Smooth muscle cell (in vitro differentiated cells): ENCODE measurements around the gene SLC25A27. TPM values are rescaled to one million over a fixed set of nuclear protein-coding genes. Genes with fewer than 3 reads are reported as not detected.

Source experiments
- DNase-seq: peaks from one replicate; lab custom pipeline; 2025; ENCODE audit not compliant: unreplicated experiment; lab: John Stamatoyannopoulos, UW
- H2AFZ ChIP-seq: fragments of 200-600 bp; sonication (generic); 2 replicates; pipeline ENCODE4 v1.6.0; 2016; ENCODE audit warnings: antibody characterized with exemption, low read depth, mild to moderate bottlenecking
- H3F3A ChIP-seq: fragments of 200-600 bp; sonication (generic); 2 replicates; pipeline ENCODE4 v1.6.0; 2017; ENCODE audit warnings: antibody characterized with exemption, low read depth
- H3K27ac ChIP-seq: fragments of 200-600 bp; sonication (generic); 2 replicates; pipeline ENCODE4 v1.5.1; 2016; ENCODE audit warnings: low read depth, mild to moderate bottlenecking
- H3K27me3 ChIP-seq: fragments of 200-600 bp; sonication (generic); 2 replicates; pipeline ENCODE4 v1.6.1; 2016; ENCODE audit warnings: low read depth, mild to moderate bottlenecking
- H3K36me3 ChIP-seq: fragments of 200-600 bp; sonication (generic); 2 replicates; pipeline ENCODE4 v1.5.1; 2016; ENCODE audit warnings: low read depth
- H3K4me1 ChIP-seq: fragments of 200-600 bp; sonication (generic); 2 replicates; pipeline ENCODE4 v1.5.1; 2016; ENCODE audit warnings: low read depth
- H3K4me2 ChIP-seq: fragments of 200-600 bp; sonication (generic); 2 replicates; pipeline ENCODE4 v1.6.0; 2016; ENCODE audit warnings: mild to moderate bottlenecking
- H3K4me3 ChIP-seq: fragments of 200-600 bp; sonication (generic); 2 replicates; pipeline ENCODE4 v1.5.1; 2016; ENCODE audit warnings: mild to moderate bottlenecking
- H3K79me2 ChIP-seq: fragments of 200-600 bp; sonication (generic); 2 replicates; pipeline ENCODE4 v1.6.0; 2016; ENCODE audit warnings: low read depth, mild to moderate bottlenecking
- H3K9ac ChIP-seq: fragments of 200-600 bp; sonication (generic); 2 replicates; pipeline ENCODE4 v1.6.0; 2016; ENCODE audit warnings: low read depth
- H3K9me3 ChIP-seq: fragments of 200-600 bp; sonication (generic); replicated peaks from 2 replicates; pipeline ENCODE4 v1.5.1; 2016; ENCODE audit warnings: low read depth
- H4K20me1 ChIP-seq: fragments of 200-600 bp; sonication (generic); 2 replicates; pipeline ENCODE4 v1.6.0; 2016; ENCODE audit warnings: low read depth
- WGBS: methylation state at CpG from one replicate; pipeline ENCODE4 v1.1.7; 2016; ENCODE audit warnings: low lambda C conversion rate; 5-methylcytosine and 5-hydroxymethylcytosine counted together
- polyA plus RNA-seq: library from polyadenylated mRNA; unstranded; fragments of >200 nt; fragmentation: Nextera tagmentation; extraction: Ambion mirVana; gene quantifications from 2 replicates; pipeline ENCODE4 v1.2.1, GENCODE V29; 2016
- total RNA-seq: library from RNA; depleted of rRNA; stranded (reverse); fragments of >200 nt; gene quantifications from 2 replicates; pipeline ENCODE4 v1.2.3, GENCODE V29; 2014
- TF ChIP-seq, protein P1 (sequence below): fragments of 200-600 bp; sonication (generic); IDR thresholded peaks from 2 replicates; pipeline ENCODE4 v1.5.1; 2017; ENCODE audit warnings: borderline replicate concordance, mild to moderate bottlenecking, antibody characterized with exemption; ENCODE audit not compliant: insufficient read depth, poor library complexity, severe bottlenecking

Gene SLC25A27
- total and polyA plus RNA-seq, 2 experiments from 2014 or later, result 0.22 to 3.7 TPM

DNA sequence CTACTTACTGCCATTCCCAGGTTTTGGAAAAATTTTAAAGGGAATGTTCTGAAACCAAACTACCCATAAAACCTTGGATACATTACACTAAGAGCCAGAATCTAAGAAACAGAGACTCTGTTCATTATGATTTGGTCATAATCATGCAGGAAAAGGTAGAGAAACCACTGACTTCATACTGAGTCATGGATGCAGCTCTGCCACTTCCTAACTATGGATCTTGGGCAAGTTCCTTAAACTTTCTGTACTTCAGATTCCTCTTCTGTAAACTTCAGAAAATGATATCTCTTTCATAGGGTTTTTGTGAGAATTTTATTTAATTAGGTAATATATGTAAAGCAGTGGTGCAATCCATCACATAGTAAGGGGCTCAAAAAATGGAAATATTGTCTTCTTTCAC lies 62.4 kb downstream of the SLC25A27 start:
- TF ChIP-seq, protein P1, sequence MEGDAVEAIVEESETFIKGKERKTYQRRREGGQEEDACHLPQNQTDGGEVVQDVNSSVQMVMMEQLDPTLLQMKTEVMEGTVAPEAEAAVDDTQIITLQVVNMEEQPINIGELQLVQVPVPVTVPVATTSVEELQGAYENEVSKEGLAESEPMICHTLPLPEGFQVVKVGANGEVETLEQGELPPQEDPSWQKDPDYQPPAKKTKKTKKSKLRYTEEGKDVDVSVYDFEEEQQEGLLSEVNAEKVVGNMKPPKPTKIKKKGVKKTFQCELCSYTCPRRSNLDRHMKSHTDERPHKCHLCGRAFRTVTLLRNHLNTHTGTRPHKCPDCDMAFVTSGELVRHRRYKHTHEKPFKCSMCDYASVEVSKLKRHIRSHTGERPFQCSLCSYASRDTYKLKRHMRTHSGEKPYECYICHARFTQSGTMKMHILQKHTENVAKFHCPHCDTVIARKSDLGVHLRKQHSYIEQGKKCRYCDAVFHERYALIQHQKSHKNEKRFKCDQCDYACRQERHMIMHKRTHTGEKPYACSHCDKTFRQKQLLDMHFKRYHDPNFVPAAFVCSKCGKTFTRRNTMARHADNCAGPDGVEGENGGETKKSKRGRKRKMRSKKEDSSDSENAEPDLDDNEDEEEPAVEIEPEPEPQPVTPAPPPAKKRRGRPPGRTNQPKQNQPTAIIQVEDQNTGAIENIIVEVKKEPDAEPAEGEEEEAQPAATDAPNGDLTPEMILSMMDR, result no peak
- Histone ChIP-seq H2AFZ (no peak overlapping the region), H3K9ac (no peak overlapping the region), H3K4me1 (no peaks in the 10 kb centered on the region), H3F3A (no peaks in the 10 kb centered on the region), H3K4me3 (no peak overlapping the region), H3K9me3 (no peaks in the 10 kb centered on the region), H3K27me3 (peaks cover 19% of the 10 kb centered on the region), H3K4me2 (no peak overlapping the region), H3K79me2 (no peaks in the 10 kb centered on the region), H4K20me1 (no peaks in the 10 kb centered on the region), H3K36me3 (no peaks in the 10 kb centered on the region), H3K27ac (no peak overlapping the region)
- no peak for DNase-seq

DNA sequence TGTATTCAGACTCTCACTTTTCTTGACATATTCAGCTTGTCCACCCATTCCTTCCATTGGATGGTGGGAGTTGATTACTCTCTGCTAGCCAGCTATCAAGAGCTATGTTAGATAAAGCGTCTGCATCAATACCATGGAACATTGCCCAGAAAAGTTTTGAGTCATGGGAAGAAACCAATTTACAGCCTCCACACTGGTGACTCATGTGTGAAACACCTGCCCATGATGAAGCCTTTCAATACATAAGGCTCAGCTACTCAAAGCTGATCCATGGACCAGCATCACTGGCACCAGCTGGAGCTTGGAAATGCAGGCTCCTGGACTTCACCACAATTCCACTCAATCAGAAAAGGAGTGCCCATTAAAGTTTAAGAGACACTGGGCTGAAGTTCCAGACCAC lies 66.3 kb downstream of the SLC25A27 start:
- Histone ChIP-seq H3K4me2 (no peak overlapping the region), H3K9me3 (no peaks in the 10 kb centered on the region), H3K4me3 (no peak overlapping the region), H3F3A (no peaks in the 10 kb centered on the region), H3K4me1 (no peaks in the 10 kb centered on the region), H3K27me3 (peaks cover 44% of the 10 kb centered on the region), H3K36me3 (no peaks in the 10 kb centered on the region), H2AFZ (no peak overlapping the region), H4K20me1 (no peaks in the 10 kb centered on the region), H3K79me2 (no peaks in the 10 kb centered on the region), H3K9ac (no peak overlapping the region), H3K27ac (no peak overlapping the region)
- 59% methylated on average over 1 of the region's 1 CpG for WGBS
- no peak for DNase-seq
- TF ChIP-seq, protein P1, result no peak

DNA sequence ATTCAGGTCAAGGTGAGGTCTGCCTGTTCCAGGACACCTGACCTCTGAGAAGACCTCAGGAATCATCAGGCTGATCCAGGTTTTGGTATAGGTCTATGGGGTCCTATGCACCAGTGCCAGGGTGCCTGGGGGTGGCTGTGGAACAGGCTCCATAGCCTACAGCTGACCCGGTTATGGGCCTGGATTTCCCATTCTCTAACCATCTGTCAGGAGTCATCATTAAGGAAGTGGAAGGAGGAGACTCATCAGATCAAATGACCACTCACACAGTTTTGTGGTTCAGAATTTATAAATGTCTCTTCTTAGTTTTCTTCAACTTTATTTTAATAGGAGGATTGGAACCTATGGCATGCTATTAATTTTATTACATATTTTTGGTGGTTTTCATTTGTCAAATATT lies 67.6 kb downstream of the SLC25A27 start:
- TF ChIP-seq, protein P1, result no peak
- Histone ChIP-seq H2AFZ (no peak overlapping the region), H3K4me3 (no peak overlapping the region), H3F3A (no peaks in the 10 kb centered on the region), H4K20me1 (no peaks in the 10 kb centered on the region), H3K27me3 (peaks cover 53% of the 10 kb centered on the region), H3K9ac (no peak overlapping the region), H3K4me2 (no peak overlapping the region), H3K79me2 (no peaks in the 10 kb centered on the region), H3K9me3 (no peaks in the 10 kb centered on the region), H3K27ac (no peak overlapping the region), H3K36me3 (no peaks in the 10 kb centered on the region), H3K4me1 (no peaks in the 10 kb centered on the region)
- no peak for DNase-seq
- 95% methylated on average over 1 of the region's 1 CpG for WGBS

Other genes with a start within 250 kb of the SLC25A27 start
- gene RCAN2, start 161.5 kb upstream of the SLC25A27 start, total RNA-seq, result 1.1 and 2.7 TPM in 2 replicates
- 2.5 and 3.1 TPM in 2 replicates for gene RCAN2, start 161.5 kb upstream of the SLC25A27 start, polyA plus RNA-seq
- gene CYP39A1, start 157 bp upstream of the SLC25A27 start, total RNA-seq, result 0.40 and 2.4 TPM in 2 replicates
- gene CYP39A1, start 157 bp upstream of the SLC25A27 start, polyA plus RNA-seq, result 0.63 TPM in 1 of 2 replicates, not detected in the other
- gene TDRD6, start 34.9 kb downstream of the SLC25A27 start, total RNA-seq, result under 0.01 TPM in 1 of 2 replicates, not detected in the other
- not detected in 2 replicates for gene TDRD6, start 34.9 kb downstream of the SLC25A27 start, polyA plus RNA-seq
- gene PLA2G7, start 82.4 kb downstream of the SLC25A27 start, total RNA-seq, result 0.27 and 1.2 TPM in 2 replicates
- 0.30 and 0.56 TPM in 2 replicates for gene PLA2G7, start 82.4 kb downstream of the SLC25A27 start, polyA plus RNA-seq
- gene ANKRD66, start 94.0 kb downstream of the SLC25A27 start, total RNA-seq, result not detected in 2 replicates
- gene ANKRD66, start 94.0 kb downstream of the SLC25A27 start, polyA plus RNA-seq, result not detected in 2 replicates
- not detected in 2 replicates for gene MEP1A, start 140.4 kb downstream of the SLC25A27 start, total RNA-seq
- gene MEP1A, start 140.4 kb downstream of the SLC25A27 start, polyA plus RNA-seq, result not detected in 2 replicates